ENCODE measurements around the gene PLA2G6. TPM values are rescaled to one million over a fixed set of nuclear protein-coding genes. Genes with fewer than 3 reads are reported as not detected.

PLA2G6 gene
- total and polyA plus RNA-seq, 2 of the 8 experiments (the other 6 are each of a cell fraction or from before 2014, with no cell fraction given) = 13.2 to 21.0 TPM

DNA sequence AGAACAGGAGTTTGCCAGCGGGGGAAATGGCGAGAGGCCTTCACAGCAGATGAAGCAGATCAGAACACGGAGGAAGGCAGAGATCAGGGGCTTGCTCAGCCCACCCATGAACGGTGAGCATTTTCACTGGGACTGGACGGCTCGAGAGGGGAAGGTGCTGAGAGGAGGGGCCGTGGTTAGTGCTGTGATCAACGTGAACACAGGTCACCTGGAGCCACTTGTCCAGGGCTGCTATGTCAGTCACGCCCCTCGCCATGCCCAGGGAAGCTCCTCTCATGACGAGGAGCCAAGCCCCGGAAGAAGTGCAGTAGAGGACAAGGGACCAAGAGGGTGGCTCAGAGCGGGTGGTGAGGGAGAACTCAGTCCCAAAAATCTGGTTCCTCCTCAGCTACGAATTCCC is 7.0 kb downstream of the PLA2G6 start:
- Histone ChIP-seq H4K8ac (ENCODE audit: extremely low read depth, insufficient read depth, low read length) (no peak overlapping the region), H4K5ac (ENCODE audit: insufficient read length, low read depth, low read length) (no peak overlapping the region), H2BK12ac (ENCODE audit: low read depth, low read length) (peak overlapping the region; percentile 68), H2BK120ac (replicated peaks; ENCODE audit: low read depth, low read length) (no peak overlapping the region), H3K18ac (ENCODE audit: extremely low read depth, low read length) (no peak overlapping the region; the same call in 1 of the 2 replicates), H3K79me2 (ENCODE audit: control insufficient read depth in 1 of 2, insufficient read depth in 2 of 2, low read length in 2 of 2) (no peaks in the 10 kb centered on the region), H2AK5ac (ENCODE audit: low read depth, low read length) (no peak overlapping the region; the same call in 1 of the 2 replicates), H3K4me2 (ENCODE audit: insufficient read depth in 1 of 2, low read depth in 2 of 2, low read length in 2 of 2) (no peak overlapping the region), H3K4ac (replicated peaks; ENCODE audit: insufficient read length, low read depth, low read length) (no peak overlapping the region), H4K20me1 (replicated peaks in 1 of 2; ENCODE audit: control insufficient read depth in 1 of 2, insufficient read depth in 2 of 2, low read length in 2 of 2) (no peaks in the 10 kb centered on the region), H3K27me3 (replicated peaks in 1 of 4; ENCODE audit: control insufficient read depth in 3 of 4, extremely low read depth in 1 of 4, insufficient read depth in 3 of 4, low read length in 3 of 4) (no peaks in the 10 kb centered on the region), H3K9ac (replicated peaks in 1 of 4; ENCODE audit: extremely low read depth in 1 of 4, low read depth in 3 of 4, low read length in 3 of 4) (no peak overlapping the region), H2BK20ac (ENCODE audit: low read length) (no peak overlapping the region), H2BK15ac (ENCODE audit: low read length) (no peak overlapping the region), H3K14ac (ENCODE audit: insufficient read length) (no peak overlapping the region), H4K91ac (replicated peaks; ENCODE audit: insufficient read length, low read length) (no peak overlapping the region), H3K27ac (ENCODE audit: low read depth, low read length) (no peak overlapping the region), H3K36me3 (ENCODE audit: control insufficient read depth in 2 of 4, insufficient read depth in 4 of 4, low read length in 3 of 4) (no peaks in the 10 kb centered on the region), H3K56ac (replicated peaks; ENCODE audit: insufficient read length, low read depth, low read length) (no peak overlapping the region), H2AFZ (ENCODE audit: low read length) (no peak overlapping the region), H3K4me3 (ENCODE audit: extremely low read depth in 1 of 4, insufficient read depth in 2 of 4, low read depth in 3 of 4, low read length in 4 of 4) (no peak overlapping the region), H3K23ac (ENCODE audit: insufficient read length) (no peak overlapping the region), H3K23me2 (ENCODE audit: low read depth, low read length) (no peaks in the 10 kb centered on the region), H3K9me3 (ENCODE audit: insufficient read depth in 2 of 2, low read depth in 1 of 2, low read length in 1 of 2) (no peaks in the 10 kb centered on the region), H2BK5ac (ENCODE audit: low read depth, low read length) (peak overlapping the region; percentile 30; the same call in 1 of the 2 replicates), H3K79me1 (ENCODE audit: low read depth, low read length) (no peaks in the 10 kb centered on the region), H3K4me1 (replicated peaks in 1 of 4; ENCODE audit: control insufficient read depth in 3 of 4, insufficient read depth in 4 of 4, low read length in 3 of 4) (peaks cover 0 to 9% (median 2%) of the 10 kb centered on the region in 4 experiments; a peak in 4 of 7 replicates)
- POLR2A ChIA-PET (ENCODE audit: partially characterized antibody) = interaction anchor here (0.7 to 0.9 kb wide), 3 partner anchors 10 to 257 kb away, joined by 3 read pairs; no protein-coding TSS in a partner anchor
- TF ChIP-seq JUN (IDR thresholded peaks at IDR 0.05; ENCODE audit: low read depth, low read length) (no peak), YY1 (IDR thresholded peaks at IDR 0.05; ENCODE audit: low read depth, low read length) (no peak)
- FAIRE-seq = no peak
- CTCF ChIA-PET (ENCODE audit: partially characterized antibody) = interaction anchor here (0.6 to 3.9 kb wide), 7 partner anchors 12 to 147 kb away, joined by 3 to 24 read pairs (median 4); no protein-coding TSS in a partner anchor
- DNase-seq (ENCODE audit: low read depth in 1 of 2, low spot score in 2 of 2) = no peak
- 84% methylated on average over 14 of the region's 14 CpGs; no CpG with 5 or more reads in 1 of the 2 experiments for WGBS, 2 experiments (ENCODE audit: extremely low coverage in 1 of 2, insufficient coverage in 1 of 2, insufficient read length in 1 of 2, insufficient replicate concordance in 2 of 2, low coverage in 1 of 2, low lambda C conversion rate in 2 of 2, missing lambda C conversion rate in 1 of 2)
